HG03432 (cell line): ENCODE measurements around the gene ADAM10.
"Not testable (repeated sequence)": the region's sequence is repeated elsewhere in the genome, so short reads cannot be mapped to it uniquely, and the experiment has no call there.

Source experiments
- ATAC-seq: cut with Tn5 transposase; IDR thresholded peaks from one replicate; pipeline ENCODE4 v1.9.1; 2021; ENCODE audit warnings: mild to moderate bottlenecking, moderate library complexity; ENCODE audit not compliant: unreplicated experiment

ADAM10 gene

GRCh38 chr15:58677426-58677825 is 72.1 kb downstream of the ADAM10 start:
- no peak for ATAC-seq

- no peak for ATAC-seq
Observed at GRCh38 chr15:58676766-58677165, 72.7 kb downstream of the ADAM10 start.

- no peak for ATAC-seq
Observed at GRCh38 chr15:58671186-58671585, 78.3 kb downstream of the ADAM10 start.

DNA sequence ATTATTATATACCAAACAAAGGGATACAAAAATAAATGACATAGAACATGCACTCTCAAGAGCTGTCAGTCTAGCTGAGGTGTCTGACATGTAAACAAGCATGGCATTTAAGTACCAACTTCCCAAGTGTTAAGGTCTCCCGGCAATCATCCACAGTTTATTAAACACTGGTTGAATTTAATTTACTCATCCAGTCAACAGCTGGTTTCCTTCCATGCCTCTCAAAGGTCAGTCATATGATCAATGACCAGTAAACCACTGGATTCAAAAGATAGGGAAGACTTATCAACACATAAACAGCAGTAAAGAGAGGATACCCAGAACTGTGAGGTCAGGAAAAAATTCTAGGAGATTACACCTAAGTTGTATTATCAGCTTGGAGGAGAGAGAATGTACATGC is 80.4 kb downstream of the ADAM10 start:
- ATAC-seq: no peak

- ATAC-seq: no peak
Observed at GRCh38 chr15:58666957-58667356, 82.5 kb downstream of the ADAM10 start.

- no peak for ATAC-seq
Observed at GRCh38 chr15:58665672-58666071, 83.8 kb downstream of the ADAM10 start.

GRCh38 chr15:58650102-58650501 is 99.4 kb downstream of the ADAM10 start:
- ATAC-seq: no peak

- ATAC-seq: no peak
Observed at GRCh38 chr15:58649175-58649574, 100.3 kb downstream of the ADAM10 start.

- no peak for ATAC-seq
Observed at GRCh38 chr15:58643996-58644395, 105.5 kb downstream of the ADAM10 start.

- ATAC-seq: no peak
Observed at GRCh38 chr15:58641660-58642059, 107.8 kb downstream of the ADAM10 start.

- no peak for ATAC-seq
Observed at GRCh38 chr15:58639992-58640391, 109.5 kb downstream of the ADAM10 start.

GRCh38 chr15:58639002-58639756 is 110.3 kb downstream of the ADAM10 start:
- ATAC-seq: no peak

DNA sequence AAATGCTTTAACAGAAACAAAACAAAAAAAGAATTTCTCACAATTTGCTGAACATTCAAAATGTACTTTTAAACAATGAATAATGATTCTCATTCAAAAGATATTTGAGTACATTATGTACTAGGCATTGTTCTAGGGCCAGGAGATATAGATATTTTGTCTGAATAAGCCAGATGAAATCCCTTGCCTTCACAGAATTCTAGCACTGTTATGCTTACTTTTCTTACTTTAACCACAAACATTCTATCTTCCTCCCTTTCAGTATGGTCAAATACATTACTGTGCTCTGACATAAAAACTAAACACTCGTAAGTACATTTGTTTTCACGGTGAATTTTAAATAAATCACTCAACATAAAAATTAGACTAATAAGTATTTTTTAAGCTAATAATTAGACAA is 116.7 kb downstream of the ADAM10 start:
- ATAC-seq: no peak

DNA sequence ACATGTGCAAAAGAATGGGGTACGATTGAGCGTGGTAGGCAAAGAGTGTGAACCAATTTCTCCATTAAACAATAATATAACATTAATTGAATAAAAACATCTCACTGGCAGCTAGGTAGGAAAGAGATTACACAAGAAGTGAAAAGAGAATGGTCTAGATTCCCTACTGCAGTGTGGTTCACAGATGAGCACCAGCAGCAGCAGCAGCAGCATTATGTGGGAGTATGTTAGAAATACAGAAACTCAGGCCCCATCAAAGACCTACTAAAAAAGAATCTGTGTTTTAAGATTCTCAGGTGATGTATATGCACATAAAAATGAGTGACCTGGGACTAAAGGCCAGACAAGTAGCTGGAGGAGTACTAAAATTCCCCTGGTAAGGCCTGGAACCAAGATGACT is 118.2 kb downstream of the ADAM10 start:
- no peak for ATAC-seq

GRCh38 chr15:58629625-58630024 is 119.9 kb downstream of the ADAM10 start:
- ATAC-seq: no peak

- no peak for ATAC-seq
Observed at GRCh38 chr15:58628206-58628947, 121.1 kb downstream of the ADAM10 start.

DNA sequence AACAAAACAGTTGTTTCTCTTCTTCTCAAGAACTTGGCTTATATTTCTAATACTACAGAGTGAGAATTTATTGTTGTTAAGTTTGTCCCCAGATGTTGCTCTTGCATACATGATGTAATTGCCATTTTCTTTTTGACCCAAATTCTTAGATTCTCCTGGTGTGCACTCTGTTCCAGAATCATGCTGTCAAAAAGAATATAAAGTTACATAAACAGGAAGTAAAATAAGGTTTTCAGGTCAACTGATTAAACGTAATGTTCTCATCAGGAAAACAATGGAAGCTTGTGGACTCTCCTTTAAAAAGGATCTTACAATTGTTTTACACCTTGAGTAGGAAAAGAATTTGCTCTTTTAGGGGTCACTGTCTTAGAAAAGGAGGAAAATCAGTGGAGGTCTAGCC is 121.8 kb downstream of the ADAM10 start:
- no peak for ATAC-seq

DNA sequence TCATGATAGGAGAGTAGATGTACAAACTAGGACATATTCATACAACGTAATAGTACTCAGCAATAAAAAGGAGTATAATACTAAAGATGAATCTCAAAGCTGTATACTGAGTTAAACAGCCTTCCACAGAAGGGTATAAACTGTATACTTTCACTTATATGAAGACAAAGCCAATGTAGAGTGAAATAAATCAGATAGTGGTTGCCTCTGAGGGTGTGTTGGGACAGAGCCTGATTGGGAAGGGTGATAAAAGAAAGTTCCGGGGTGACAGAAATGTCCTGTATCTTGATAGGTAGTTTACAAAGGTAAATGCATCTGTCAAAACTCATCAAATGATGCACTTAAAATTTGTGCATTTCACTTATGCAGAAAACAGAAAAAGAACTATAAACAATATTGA is 122.5 kb downstream of the ADAM10 start:
- ATAC-seq: no peak

DNA sequence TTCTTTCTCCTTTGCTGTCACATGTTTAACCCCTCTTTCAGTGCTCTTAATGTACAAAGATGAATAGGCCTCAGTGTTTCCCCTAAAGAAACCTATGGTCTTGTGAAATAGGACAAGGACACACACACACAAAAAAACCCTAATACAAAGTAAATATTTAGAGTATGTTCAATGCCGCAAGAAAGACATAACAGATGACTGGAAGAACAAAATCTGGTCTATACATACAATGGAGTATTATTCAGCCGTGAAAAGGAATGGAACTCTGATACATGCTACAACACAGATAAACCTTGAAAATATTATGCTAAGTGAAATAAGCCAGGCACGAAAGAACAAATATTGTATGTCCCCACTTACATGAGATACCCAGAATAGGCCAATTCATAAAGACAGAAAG is 123.1 kb downstream of the ADAM10 start:
- no peak for ATAC-seq

DNA sequence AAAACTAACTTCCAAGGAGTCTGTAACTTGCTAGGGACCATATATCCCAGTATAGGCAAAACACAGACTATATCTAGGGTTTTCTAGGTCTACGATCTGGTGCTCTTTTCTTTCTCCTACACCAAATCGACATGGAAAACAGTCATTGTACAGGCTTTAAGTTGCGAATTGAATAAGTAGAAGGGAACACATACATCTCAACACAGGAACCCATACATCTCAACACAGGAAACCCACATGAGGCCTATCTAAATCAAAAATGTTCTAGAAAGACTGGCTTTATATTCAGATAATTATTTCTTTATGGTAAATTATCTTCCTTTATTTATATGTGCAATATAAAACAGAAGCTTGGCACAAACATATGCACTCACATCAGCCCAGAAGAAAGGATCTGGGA is 126.6 kb downstream of the ADAM10 start:
- no peak for ATAC-seq

DNA sequence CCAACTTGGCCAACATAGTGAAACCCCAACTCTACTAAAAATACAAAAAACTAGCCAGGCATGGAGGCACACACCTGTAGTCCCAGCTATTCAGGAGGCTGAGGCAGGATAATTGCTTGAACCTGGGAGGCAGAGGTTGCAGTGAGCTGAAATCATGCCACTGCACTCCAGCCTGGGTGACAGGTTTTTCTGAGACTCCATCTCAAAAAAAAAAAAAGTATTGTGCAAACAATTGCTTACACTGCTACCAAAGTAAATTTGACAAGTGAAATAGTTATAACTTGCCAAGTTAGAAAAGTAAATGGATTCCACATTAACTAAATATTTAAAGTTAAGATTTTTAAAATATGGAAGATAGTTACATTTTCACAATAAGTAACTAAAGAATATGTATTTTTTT is 129.2 kb downstream of the ADAM10 start:
- ATAC-seq: not testable (repeated sequence)

GRCh38 chr15:58616171-58616570 is 133.3 kb downstream of the ADAM10 start:
- ATAC-seq: no peak
